Stimulated activated CD8-positive, alpha-beta memory T cell treated with anti-CD3 and anti-CD28 coated beads, Interleukin-15, amount 100 ng/mL, for 4 hours (primary cell): ENCODE measurements around the gene AKR7A2.

Source experiments
- DNase-seq, 2 donors: peaks; one replicate each; pipeline ENCODE4 v3.0.0-alpha.2; 2020; ENCODE audit warnings: low read depth in 2 of 2

AKR7A2 gene

GRCh38 chr1:19325958-19326747 lies 14.2 kb upstream of the AKR7A2 start:
- no peak for DNase-seq

- no peak for DNase-seq
These were observed 13.5 kb upstream of the AKR7A2 start for GRCh38 chr1:19325368-19325957.

DNA sequence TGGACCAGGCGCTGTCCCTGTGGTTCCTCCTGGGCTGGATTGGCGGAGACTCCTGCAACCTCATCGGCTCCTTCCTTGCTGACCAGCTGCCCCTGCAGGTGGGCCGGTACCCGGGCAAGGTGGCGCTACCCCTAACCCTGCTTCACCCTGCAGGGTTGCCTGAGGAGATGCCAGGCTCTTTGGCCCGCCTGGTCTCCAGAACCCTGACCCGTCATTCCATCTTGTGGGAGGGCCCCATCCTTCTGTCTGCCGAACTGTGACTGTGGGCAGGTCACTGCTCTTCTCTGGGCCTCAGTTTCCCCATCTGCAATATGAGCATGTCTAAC lies 12.7 kb upstream of the AKR7A2 start:
- no peak for DNase-seq

DNA sequence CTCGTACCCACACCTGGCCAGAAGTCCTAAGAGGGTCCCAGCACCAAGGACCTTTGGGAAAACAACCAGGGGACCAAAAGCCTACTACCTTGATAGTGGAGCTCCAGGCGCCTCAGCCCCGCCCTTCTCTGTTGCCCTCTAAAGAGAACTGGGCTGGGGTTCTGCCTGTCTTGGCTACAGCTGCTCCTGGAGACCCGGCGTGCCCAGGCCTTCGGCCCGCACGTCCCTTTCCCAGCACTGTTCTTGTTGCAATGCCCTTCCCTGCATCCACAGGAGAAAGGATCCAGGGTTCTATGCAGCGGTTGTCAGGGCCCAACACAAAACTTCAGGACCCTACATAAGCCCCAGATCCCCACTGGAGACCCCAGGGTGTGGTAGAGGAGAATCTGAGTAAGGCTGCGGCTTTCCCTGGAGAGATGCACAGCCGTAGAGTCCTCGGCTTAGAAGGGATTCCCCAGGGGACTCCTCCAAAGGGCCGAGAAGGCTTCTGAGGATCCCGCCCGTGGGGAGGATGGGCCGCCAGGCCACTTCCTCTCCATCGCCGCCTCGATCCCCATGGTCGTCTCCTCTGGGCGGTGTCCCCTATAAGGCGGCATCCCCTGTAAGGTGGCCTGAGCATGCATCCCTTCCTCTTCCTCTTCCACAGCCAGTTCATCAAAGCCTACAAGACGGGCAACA lies 12.2 kb upstream of the AKR7A2 start:
- no peak for DNase-seq

GRCh38 chr1:19322481-19322880 lies 10.5 kb upstream of the AKR7A2 start:
- no peak for DNase-seq

- DNase-seq: no peak
These were observed 9.1 kb upstream of the AKR7A2 start for GRCh38 chr1:19321071-19321470.

- no peak for DNase-seq
These were observed 7.3 kb upstream of the AKR7A2 start for GRCh38 chr1:19319196-19319595.

DNA sequence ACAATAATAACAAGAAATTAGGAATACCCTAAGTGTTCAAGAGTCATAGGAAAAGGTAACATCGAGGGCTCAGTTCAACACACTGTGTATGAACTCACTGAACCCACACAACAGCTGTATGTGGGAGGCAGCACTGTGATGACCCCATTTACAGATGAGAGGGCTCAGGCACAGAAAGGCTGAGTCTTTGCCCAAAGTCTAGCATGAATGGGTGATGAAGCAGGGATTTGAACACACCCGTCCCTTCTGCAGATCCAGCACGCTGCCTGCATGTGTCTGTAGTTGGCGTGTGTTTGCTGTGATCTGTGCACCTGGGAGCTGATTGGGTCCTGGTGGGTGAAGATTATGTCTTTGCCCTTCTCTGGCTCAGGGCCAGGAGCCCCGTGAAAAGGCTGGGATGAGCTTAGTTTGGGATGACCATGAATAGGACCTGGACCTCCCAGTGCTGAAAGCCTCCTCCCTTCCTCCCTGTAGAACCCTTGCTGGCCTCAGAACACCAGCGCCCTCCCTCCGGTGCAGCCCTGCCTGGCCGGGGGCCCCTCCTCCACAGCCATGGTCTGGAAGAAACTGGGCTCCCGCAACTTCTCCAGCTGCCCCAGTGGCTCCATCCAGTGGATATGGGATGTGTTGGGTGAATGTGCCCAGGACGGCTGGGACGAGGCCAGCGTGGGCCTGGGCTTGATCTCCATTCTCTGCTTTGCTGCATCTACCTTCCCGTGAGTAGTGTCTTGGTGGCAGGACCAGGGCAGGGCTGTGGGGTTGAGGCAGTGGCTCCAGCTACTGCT lies 5.4 kb upstream of the AKR7A2 start:
- DNase-seq: no peak

- DNase-seq: no peak
These were observed 3.6 kb upstream of the AKR7A2 start for GRCh38 chr1:19315378-19316198.

GRCh38 chr1:19313961-19314882 lies 2.3 kb upstream of the AKR7A2 start:
- no peak for DNase-seq

DNA sequence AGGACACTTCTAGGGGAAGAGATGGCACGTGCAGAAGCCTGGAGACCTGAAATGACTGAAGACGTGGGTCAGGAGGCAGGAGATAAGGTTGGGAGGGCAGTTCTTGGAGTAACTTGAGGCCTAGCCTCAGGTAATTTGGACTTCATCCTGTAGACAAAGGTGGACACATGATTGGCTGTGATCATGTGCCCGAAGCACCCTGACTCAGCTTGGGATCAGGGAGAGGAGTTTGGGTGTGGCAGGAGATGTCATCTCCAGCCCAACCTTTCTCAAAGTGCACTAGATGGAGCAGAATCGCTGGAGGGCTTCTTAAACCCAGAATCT lies 1.7 kb upstream of the AKR7A2 start:
- DNase-seq: no peak

- no peak for DNase-seq
These were observed 1.1 kb upstream of the AKR7A2 start for GRCh38 chr1:19312782-19313635.

DNA sequence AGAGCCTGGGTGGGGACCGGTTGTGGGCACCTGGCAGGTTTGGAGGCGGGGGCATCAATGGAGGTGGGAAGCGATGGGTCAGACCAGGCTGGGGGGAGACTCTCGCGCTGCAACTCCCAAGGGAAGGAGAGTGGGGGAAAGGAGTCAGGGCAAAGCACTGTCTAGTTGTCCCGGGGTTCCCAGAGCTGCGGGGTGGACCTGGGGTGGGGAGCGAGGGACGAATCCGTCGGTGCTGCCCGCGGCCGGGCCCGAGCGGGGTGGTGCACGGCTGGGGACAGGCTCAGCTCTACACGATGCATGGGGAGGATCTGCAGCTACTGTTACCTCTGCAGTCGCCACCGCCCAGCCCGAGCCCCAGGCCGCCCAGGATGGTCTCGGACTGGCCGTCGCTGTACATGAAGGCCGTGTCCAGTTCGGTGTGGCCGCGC lies 427 bp downstream of the AKR7A2 start:
- DNase-seq: no peak

- DNase-seq: no peak
These were observed 1.0 kb downstream of the AKR7A2 start for GRCh38 chr1:19310720-19311502.

DNA sequence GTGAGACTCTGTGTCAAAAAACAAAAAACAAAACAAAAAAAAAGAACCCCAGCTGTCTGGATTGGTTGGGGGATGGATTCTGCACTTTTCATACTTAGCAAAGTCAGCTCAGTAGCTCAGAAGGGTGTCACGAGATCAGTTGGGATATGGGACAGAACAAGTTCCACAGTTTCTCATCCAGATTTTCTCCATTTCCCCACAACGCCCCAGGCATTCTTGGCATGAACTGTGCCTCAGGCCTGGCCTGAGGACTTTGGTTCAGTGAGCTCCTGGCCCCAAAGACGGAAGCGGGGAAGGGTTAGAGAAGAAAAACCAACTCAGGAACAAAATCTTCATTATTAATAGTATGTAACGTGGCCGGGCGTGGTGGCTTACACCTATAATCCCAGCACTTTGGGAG lies 1.9 kb downstream of the AKR7A2 start:
- DNase-seq: no peak

GRCh38 chr1:19309123-19309813 lies 2.7 kb downstream of the AKR7A2 start:
- DNase-seq: no peak

DNA sequence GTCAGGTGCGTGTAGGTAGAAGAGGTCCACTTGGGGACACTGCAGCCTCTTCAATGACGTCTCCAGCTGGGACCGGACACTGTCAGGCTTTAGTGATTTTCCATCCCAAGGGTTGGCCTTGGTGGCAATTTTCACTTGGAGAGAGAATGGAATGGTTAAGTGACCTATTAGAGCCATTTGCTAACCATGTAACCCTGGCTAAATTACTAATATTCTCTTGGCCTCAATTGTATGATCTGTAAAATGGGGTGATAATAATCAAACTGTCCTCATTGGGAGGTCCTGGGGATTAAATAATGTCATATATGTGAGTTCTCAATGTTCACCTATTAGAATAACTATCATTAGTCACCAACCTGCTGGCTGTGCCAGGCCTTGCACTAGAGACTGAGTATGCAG lies 3.4 kb downstream of the AKR7A2 start:
- no peak for DNase-seq
